ENCODE measurements around the gene PARK7.

Gene PARK7

GRCh38 chr1:7929637-7930036 lies 31.9 kb upstream of the PARK7 start:
- H3K9ac ChIP-seq (ENCODE audit: low read length): no peak overlapping the region
- no peak overlapping the region for H3K4me3 ChIP-seq (ENCODE audit: low read depth in 1 of 2, low read length in 2 of 2)
- peaks cover 0 to 9% of the 10 kb centered on the region in 2 donors for H3K27me3 ChIP-seq (ENCODE audit: control insufficient read depth in 1 of 2, insufficient read depth in 2 of 2, low read length in 2 of 2)
- H3K4me1 ChIP-seq (ENCODE audit: insufficient read depth, low read length): no peaks in the 10 kb centered on the region
- no peaks in the 10 kb centered on the region for H3K9me3 ChIP-seq (ENCODE audit: low read length)
- H3K36me3 ChIP-seq (ENCODE audit: insufficient read depth, low read length): no peaks in the 10 kb centered on the region
- H3K27ac ChIP-seq (ENCODE audit: low read depth, low read length): no peak overlapping the region

DNA sequence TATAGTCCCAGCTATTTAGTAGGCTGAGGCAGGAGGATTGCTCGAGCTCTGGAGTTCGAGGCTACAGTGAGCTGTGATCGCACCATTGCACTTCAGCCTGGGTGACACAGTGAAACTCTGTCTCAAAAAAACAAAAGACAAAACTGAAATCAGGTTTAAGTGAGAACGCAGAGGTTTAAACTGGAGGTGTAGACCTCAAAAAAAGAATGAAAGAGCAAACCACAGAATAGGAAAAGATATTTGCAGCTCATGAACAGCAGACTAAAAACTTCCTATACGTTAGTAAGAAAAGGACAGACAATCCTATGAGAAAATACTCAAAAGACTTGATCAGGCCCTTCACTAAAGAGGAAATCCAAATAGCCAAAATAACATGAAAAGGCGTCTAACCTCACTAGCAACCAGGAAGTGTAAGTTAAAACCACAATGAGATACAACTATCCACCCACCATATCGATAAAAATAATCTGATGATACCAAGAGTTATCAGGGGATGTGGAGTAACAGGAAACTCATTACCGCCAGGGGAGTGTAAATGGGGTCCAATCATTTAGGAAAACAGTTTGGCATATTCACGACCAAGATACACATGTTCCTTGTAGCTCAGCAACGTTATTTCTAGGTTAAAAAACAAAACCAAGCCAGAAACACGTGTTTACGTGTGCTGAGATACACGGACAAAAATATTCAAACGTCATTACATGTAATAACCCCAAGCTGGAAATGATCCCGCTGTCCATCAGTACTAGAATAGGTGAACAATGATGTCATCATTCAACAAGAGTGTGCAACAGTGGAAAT lies 30.7 kb upstream of the PARK7 start:
- no peaks in the 10 kb centered on the region for H3K9me3 ChIP-seq (ENCODE audit: low read length)
- H3K4me1 ChIP-seq (ENCODE audit: insufficient read depth, low read length): no peaks in the 10 kb centered on the region
- H3K27me3 ChIP-seq (ENCODE audit: control insufficient read depth in 1 of 2, insufficient read depth in 2 of 2, low read length in 2 of 2): peaks cover 0 to 9% of the 10 kb centered on the region in 2 donors
- H3K27ac ChIP-seq (ENCODE audit: low read depth, low read length): no peak overlapping the region
- no peak overlapping the region for H3K4me3 ChIP-seq (ENCODE audit: low read depth in 1 of 2, low read length in 2 of 2)
- H3K9ac ChIP-seq (ENCODE audit: low read length): no peak overlapping the region
- H3K36me3 ChIP-seq (ENCODE audit: insufficient read depth, low read length): no peaks in the 10 kb centered on the region

DNA sequence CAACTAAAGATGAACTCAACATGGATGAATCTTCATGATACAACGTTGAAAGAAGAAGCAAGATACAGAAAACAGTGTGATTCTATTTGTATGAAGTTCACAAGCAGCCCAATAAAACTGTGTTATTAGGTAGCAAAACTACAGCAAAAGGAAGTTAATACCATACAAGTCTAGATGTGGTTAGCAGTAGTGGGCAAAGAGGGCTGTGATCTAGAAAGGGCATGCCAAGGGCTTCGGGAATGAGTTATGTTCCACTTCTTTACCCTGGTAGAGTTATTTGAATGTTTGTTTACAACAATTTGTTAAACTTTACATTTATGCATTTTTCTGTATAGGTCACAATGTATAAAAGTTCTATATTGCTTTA lies 30.1 kb upstream of the PARK7 start:
- Histone ChIP-seq H3K27me3 (ENCODE audit: control insufficient read depth in 1 of 2, insufficient read depth in 2 of 2, low read length in 2 of 2) (peaks cover 0 to 9% of the 10 kb centered on the region in 2 donors), H3K36me3 (ENCODE audit: insufficient read depth, low read length) (no peaks in the 10 kb centered on the region), H3K9me3 (ENCODE audit: low read length) (no peaks in the 10 kb centered on the region), H3K4me3 (ENCODE audit: low read depth in 1 of 2, low read length in 2 of 2) (no peak overlapping the region), H3K4me1 (ENCODE audit: insufficient read depth, low read length) (no peaks in the 10 kb centered on the region), H3K27ac (ENCODE audit: low read depth, low read length) (no peak overlapping the region), H3K9ac (ENCODE audit: low read length) (no peak overlapping the region)

DNA sequence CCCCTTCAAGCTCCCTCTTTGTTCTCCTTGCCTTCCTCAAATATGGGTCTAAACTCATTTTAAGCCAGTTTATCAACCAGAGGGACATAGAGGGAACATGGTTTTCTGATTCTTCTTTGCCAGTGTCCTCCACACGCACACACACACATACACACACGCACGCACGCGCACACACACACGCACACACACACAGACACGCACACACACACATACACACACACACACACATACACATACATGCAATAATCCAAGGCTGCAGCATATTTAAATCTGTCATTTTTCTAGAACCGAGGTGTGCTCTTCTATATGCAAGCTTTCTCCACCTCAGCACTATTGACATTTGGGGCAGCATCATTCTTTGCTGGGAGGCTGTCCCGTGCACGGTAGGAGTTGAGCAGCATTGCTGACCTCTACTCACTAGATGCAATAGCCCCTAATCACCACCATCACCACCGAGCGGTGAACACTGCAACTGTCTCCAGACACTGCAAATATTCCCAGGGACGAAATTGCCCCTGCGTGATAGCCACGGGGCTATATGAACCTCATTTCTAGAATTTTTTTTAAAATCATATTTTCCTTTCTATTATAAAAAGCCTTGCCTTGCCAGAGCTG lies 28.9 kb upstream of the PARK7 start:
- Histone ChIP-seq H3K4me3 (ENCODE audit: low read depth in 1 of 2, low read length in 2 of 2) (no peak overlapping the region), H3K9ac (ENCODE audit: low read length) (no peak overlapping the region), H3K9me3 (ENCODE audit: low read length) (no peaks in the 10 kb centered on the region), H3K27me3 (ENCODE audit: control insufficient read depth in 1 of 2, insufficient read depth in 2 of 2, low read length in 2 of 2) (peaks cover 0 to 15% of the 10 kb centered on the region in 2 donors), H3K27ac (ENCODE audit: low read depth, low read length) (no peak overlapping the region), H3K36me3 (ENCODE audit: insufficient read depth, low read length) (no peaks in the 10 kb centered on the region), H3K4me1 (ENCODE audit: insufficient read depth, low read length) (no peaks in the 10 kb centered on the region)

GRCh38 chr1:7938070-7938469 lies 23.4 kb upstream of the PARK7 start:
- H3K9ac ChIP-seq (ENCODE audit: low read length): no peak overlapping the region
- H3K36me3 ChIP-seq (ENCODE audit: insufficient read depth, low read length): no peaks in the 10 kb centered on the region
- peaks cover 0 to 10% of the 10 kb centered on the region in 2 donors for H3K27me3 ChIP-seq (ENCODE audit: control insufficient read depth in 1 of 2, insufficient read depth in 2 of 2, low read length in 2 of 2)
- H3K4me1 ChIP-seq (ENCODE audit: insufficient read depth, low read length): no peaks in the 10 kb centered on the region
- no peak overlapping the region for H3K4me3 ChIP-seq (ENCODE audit: low read depth in 1 of 2, low read length in 2 of 2)
- H3K9me3 ChIP-seq (ENCODE audit: low read length): no peaks in the 10 kb centered on the region
- no peak overlapping the region for H3K27ac ChIP-seq (ENCODE audit: low read depth, low read length)

- H3K36me3 ChIP-seq (ENCODE audit: insufficient read depth, low read length): no peaks in the 10 kb centered on the region
- no peak overlapping the region for H3K27ac ChIP-seq (ENCODE audit: low read depth, low read length)
- H3K4me3 ChIP-seq (ENCODE audit: low read depth in 1 of 2, low read length in 2 of 2): no peak overlapping the region
- H3K9me3 ChIP-seq (ENCODE audit: low read length): no peaks in the 10 kb centered on the region
- no peaks in the 10 kb centered on the region for H3K4me1 ChIP-seq (ENCODE audit: insufficient read depth, low read length)
- H3K27me3 ChIP-seq (ENCODE audit: control insufficient read depth in 1 of 2, insufficient read depth in 2 of 2, low read length in 2 of 2): peaks cover 0 to 10% of the 10 kb centered on the region in 2 donors
- H3K9ac ChIP-seq (ENCODE audit: low read length): no peak overlapping the region
Observed at GRCh38 chr1:7940034-7940433, 21.5 kb upstream of the PARK7 start.

DNA sequence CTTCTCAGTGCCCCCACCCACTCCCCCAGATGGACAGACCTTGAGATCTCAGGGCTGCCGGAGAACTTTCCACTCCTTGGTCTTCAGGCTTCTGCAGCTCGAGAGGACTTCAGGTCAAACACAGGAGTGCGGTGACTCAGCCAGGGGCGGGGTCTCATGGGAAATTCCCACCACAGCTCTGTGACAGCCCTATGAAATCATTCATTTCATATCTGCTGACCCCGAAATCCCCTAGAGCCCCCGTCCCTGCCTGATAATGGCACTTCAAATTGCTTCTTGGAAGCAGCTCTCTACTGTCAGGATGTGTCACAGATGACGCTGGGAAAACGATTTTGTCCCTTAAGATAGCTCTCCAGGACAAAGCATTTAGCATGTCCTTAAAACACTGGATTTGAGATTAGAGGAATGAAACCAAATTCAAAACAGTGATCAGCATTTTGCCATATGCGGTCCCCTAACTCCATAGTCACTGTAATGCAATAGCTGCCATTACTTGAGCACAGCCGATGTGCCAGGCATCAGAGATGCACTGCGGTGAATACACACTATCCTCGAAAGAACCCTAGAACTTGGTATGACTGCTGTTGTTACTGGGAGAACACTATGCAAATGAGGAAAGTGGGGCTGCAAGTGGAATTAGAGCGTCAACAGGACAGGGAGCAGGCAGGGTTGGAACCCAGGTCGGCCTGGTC lies 20.6 kb upstream of the PARK7 start, which contains the start of gene TNFRSF9:
Gene TNFRSF9, minus strand, starts transcription at position 95 of the 692 bp plus-strand sequence. CDS start 845 bp downstream, outside the sequence.
- Histone ChIP-seq H3K4me1 (ENCODE audit: insufficient read depth, low read length) (no peaks in the 10 kb centered on the region), H3K27me3 (ENCODE audit: control insufficient read depth in 1 of 2, insufficient read depth in 2 of 2, low read length in 2 of 2) (peaks cover 0 to 10% of the 10 kb centered on the region in 2 donors), H3K27ac (ENCODE audit: low read depth, low read length) (no peak within 1 kb of the TSS), H3K9ac (ENCODE audit: low read length) (no peak within 1 kb of the TSS), H3K36me3 (ENCODE audit: insufficient read depth, low read length) (no peaks in the 10 kb centered on the region), H3K9me3 (ENCODE audit: low read length) (no peaks in the 10 kb centered on the region), H3K4me3 (ENCODE audit: low read depth in 1 of 2, low read length in 2 of 2) (no peak within 1 kb of the TSS)

DNA sequence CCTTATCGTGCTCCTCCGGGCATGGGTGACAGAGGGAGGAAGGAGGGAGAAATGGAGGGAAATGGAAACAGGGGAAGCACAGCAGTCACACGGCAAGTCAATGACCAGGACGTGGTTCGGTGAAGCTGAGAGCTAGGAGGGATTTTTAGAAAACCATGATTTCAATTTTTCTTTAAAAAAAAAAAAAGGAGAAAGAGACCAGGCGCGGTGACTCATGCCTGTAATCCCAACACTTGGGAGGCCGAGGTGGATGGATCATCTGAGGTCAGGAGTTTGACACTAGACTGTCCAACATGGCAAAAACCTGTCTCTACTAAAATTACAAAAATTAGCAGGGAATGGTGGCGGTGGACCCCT lies 20.1 kb upstream of the PARK7 start:
- Histone ChIP-seq H3K27me3 (ENCODE audit: control insufficient read depth in 1 of 2, insufficient read depth in 2 of 2, low read length in 2 of 2) (peaks cover 0 to 10% of the 10 kb centered on the region in 2 donors), H3K4me3 (ENCODE audit: low read depth in 1 of 2, low read length in 2 of 2) (no peak overlapping the region), H3K4me1 (ENCODE audit: insufficient read depth, low read length) (no peaks in the 10 kb centered on the region)

DNA sequence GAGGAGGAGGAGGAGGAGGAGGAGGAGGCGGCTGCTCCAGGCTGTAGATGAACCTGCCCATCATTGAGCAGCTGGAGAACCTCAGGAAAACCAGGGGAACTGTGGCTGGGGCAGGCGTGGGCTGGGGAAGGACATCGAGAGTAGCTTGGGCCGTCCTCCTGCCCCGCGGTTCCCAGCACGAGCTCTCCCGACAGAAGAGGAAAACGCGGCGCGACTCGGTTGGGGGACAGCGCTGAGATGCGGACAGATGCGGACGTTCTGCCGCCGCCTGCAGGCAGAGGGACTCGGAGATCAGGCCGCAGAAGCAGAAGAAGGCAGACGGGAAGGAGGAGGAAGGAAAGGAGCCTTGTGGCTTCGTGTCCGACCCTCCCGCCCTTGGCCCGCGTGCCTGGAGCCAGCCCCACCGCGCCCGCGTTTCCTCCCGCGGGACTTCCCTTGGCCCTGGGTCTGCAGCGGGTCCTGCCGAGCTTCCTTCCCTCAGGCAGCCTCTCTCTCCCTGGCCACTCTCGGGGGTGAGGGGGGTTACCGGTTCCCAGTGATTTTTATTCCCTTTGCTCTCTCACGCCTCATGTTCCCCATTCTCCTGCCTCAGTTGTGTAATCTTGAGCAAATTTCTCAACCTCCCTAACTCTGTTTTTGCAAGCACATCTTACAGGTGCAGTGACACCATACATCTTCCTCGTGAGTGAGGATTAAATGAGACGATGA lies 19.1 kb upstream of the PARK7 start:
- no peaks in the 10 kb centered on the region for H3K4me1 ChIP-seq (ENCODE audit: insufficient read depth, low read length)
- H3K27me3 ChIP-seq (ENCODE audit: control insufficient read depth in 1 of 2, insufficient read depth in 2 of 2, low read length in 2 of 2): peaks cover 0 to 4% of the 10 kb centered on the region in 2 donors
- no peaks in the 10 kb centered on the region for H3K36me3 ChIP-seq (ENCODE audit: insufficient read depth, low read length)
- peak overlapping the region; percentile 20 to 53 for H3K4me3 ChIP-seq (ENCODE audit: low read depth in 1 of 2, low read length in 2 of 2)
- H3K9ac ChIP-seq (ENCODE audit: low read length): no peak overlapping the region
- H3K9me3 ChIP-seq (ENCODE audit: low read length): no peaks in the 10 kb centered on the region
- H3K27ac ChIP-seq (ENCODE audit: low read depth, low read length): no peak overlapping the region

More for the DNA sequence above, 20.1 kb upstream of the PARK7 start:
- no peaks in the 10 kb centered on the region for H3K9me3 ChIP-seq (ENCODE audit: low read length)
- no peak overlapping the region for H3K27ac ChIP-seq (ENCODE audit: low read depth, low read length)
- no peak overlapping the region for H3K9ac ChIP-seq (ENCODE audit: low read length)
- no peaks in the 10 kb centered on the region for H3K36me3 ChIP-seq (ENCODE audit: insufficient read depth, low read length)

GRCh38 chr1:7943251-7943650 lies 18.3 kb upstream of the PARK7 start:
- Histone ChIP-seq H3K9ac (ENCODE audit: low read length) (no peak overlapping the region), H3K36me3 (ENCODE audit: insufficient read depth, low read length) (no peaks in the 10 kb centered on the region), H3K27me3 (ENCODE audit: control insufficient read depth in 1 of 2, insufficient read depth in 2 of 2, low read length in 2 of 2) (peaks cover 0 to 4% of the 10 kb centered on the region in 2 donors), H3K4me1 (ENCODE audit: insufficient read depth, low read length) (no peaks in the 10 kb centered on the region), H3K27ac (ENCODE audit: low read depth, low read length) (no peak overlapping the region), H3K4me3 (ENCODE audit: low read depth in 1 of 2, low read length in 2 of 2) (no peak overlapping the region), H3K9me3 (ENCODE audit: low read length) (no peaks in the 10 kb centered on the region)

GRCh38 chr1:7948960-7949359 lies 12.6 kb upstream of the PARK7 start:
- Histone ChIP-seq H3K36me3 (ENCODE audit: insufficient read depth, low read length) (no peaks in the 10 kb centered on the region), H3K9me3 (ENCODE audit: low read length) (no peaks in the 10 kb centered on the region), H3K4me3 (ENCODE audit: low read depth in 1 of 2, low read length in 2 of 2) (no peak overlapping the region), H3K27me3 (ENCODE audit: control insufficient read depth in 1 of 2, insufficient read depth in 2 of 2, low read length in 2 of 2) (no peaks in the 10 kb centered on the region), H3K27ac (ENCODE audit: low read depth, low read length) (no peak overlapping the region), H3K4me1 (ENCODE audit: insufficient read depth, low read length) (no peaks in the 10 kb centered on the region), H3K9ac (ENCODE audit: low read length) (no peak overlapping the region)

All from muscle layer of colon (tissue), 2 donors.